Measurements from ENCODE around the gene DCDC2.
"Not testable (repeated sequence)": the region's sequence is repeated elsewhere in the genome, so short reads cannot be mapped to it uniquely, and the experiment has no call there.

The DCDC2 gene

GRCh38 chr6:24323632-24324337 lies 34.1 kb downstream of the DCDC2 start:
- no peak for DNase-seq

- no peak for DNase-seq
Observed at GRCh38 chr6:24322924-24323323, 34.9 kb downstream of the DCDC2 start.

GRCh38 chr6:24322446-24322845 lies 35.4 kb downstream of the DCDC2 start:
- DNase-seq: not testable (repeated sequence)

GRCh38 chr6:24321538-24322162 lies 36.2 kb downstream of the DCDC2 start:
- DNase-seq: no peak

- peak; percentile 43 for DNase-seq
Observed at GRCh38 chr6:24313251-24314141, 44.4 kb downstream of the DCDC2 start.

- DNase-seq: not testable (repeated sequence)
Observed at GRCh38 chr6:24311775-24312174, 46.1 kb downstream of the DCDC2 start.

GRCh38 chr6:24307881-24308280 lies 50.0 kb downstream of the DCDC2 start:
- DNase-seq: no peak

- DNase-seq: no peak
Observed at GRCh38 chr6:24306936-24307335, 50.9 kb downstream of the DCDC2 start.

GRCh38 chr6:24306038-24306437 lies 51.8 kb downstream of the DCDC2 start:
- DNase-seq: no peak

- DNase-seq: no peak
Observed at GRCh38 chr6:24296944-24297343, 60.9 kb downstream of the DCDC2 start.

- not testable (repeated sequence) for DNase-seq
Observed at GRCh38 chr6:24293852-24294251, 64.0 kb downstream of the DCDC2 start.

- DNase-seq: no peak
Observed at GRCh38 chr6:24287239-24287638, 70.6 kb downstream of the DCDC2 start.

- DNase-seq: no peak
Observed at GRCh38 chr6:24284006-24284405, 73.9 kb downstream of the DCDC2 start.

- DNase-seq: peak; percentile 73
Observed at GRCh38 chr6:24283043-24283985, 74.5 kb downstream of the DCDC2 start.

- DNase-seq: peak; percentile 39
Observed at GRCh38 chr6:24274441-24275083, 83.3 kb downstream of the DCDC2 start.

GRCh38 chr6:24273096-24273870 lies 84.6 kb downstream of the DCDC2 start:
- peak; percentile 22 for DNase-seq

- no peak for DNase-seq
Observed at GRCh38 chr6:24272553-24272952, 85.3 kb downstream of the DCDC2 start.

GRCh38 chr6:24272148-24272547 lies 85.7 kb downstream of the DCDC2 start:
- DNase-seq: no peak

GRCh38 chr6:24270011-24270410 lies 87.8 kb downstream of the DCDC2 start:
- DNase-seq: no peak

- DNase-seq: not testable (repeated sequence)
Observed at GRCh38 chr6:24258214-24258613, 99.6 kb downstream of the DCDC2 start.

- no peak for DNase-seq
Observed at GRCh38 chr6:24257282-24257681, 100.6 kb downstream of the DCDC2 start.

All from HCEC 1CT (cell line).